ENCODE data around the gene CLCN3. TPM values are rescaled to one million over a fixed set of nuclear protein-coding genes. Genes with fewer than 3 reads are reported as not detected.

Gene CLCN3
- total RNA-seq, 1 experiment from 2014 or later: 29.1 TPM

GRCh38 chr4:169611991-169612870 is 8.1 kb upstream of the CLCN3 start, which contains the start of gene NEK1:
Gene NEK1 (minus strand): TSS chr4:169612583. CDS start chr4:169602630, 9,953 bp downstream.
- POLR2A ChIA-PET: interaction anchor here (1.1 to 1.2 kb wide), 2 partner anchors 48 to 163 kb away, joined by 3 to 5 read pairs; no protein-coding TSS in a partner anchor
- peak; percentile 94 for ATAC-seq
- no peaks in the 10 kb centered on the region for H3K27me3 Mint-ChIP-seq (ENCODE audit: low read depth)
- no peaks in the 10 kb centered on the region for H3K9me3 Mint-ChIP-seq
- H3K4me1 Mint-ChIP-seq: peaks cover 18% of the 10 kb centered on the region
- TF ChIP-seq FOXP4 (CRISPR knock-in tag; IDR thresholded peaks at IDR 0.05): peak; percentile 63; the same call in 1 of the 2 replicates
- no peak for TF ChIP-seq USF1 (CRISPR knock-in tag; IDR thresholded peaks at IDR 0.05)
- TF ChIP-seq ATF6 (CRISPR knock-in tag; IDR thresholded peaks at IDR 0.05): no peak
- TF ChIP-seq FOXP1 (CRISPR knock-in tag; IDR thresholded peaks at IDR 0.05; ENCODE audit: borderline replicate concordance): peak; percentile 78; the same call in 1 of the 2 replicates
- TF ChIP-seq ZNF317 (CRISPR knock-in tag; IDR thresholded peaks at IDR 0.05; ENCODE audit: borderline replicate concordance, low read depth): no peak
- peak; percentile 75 for TF ChIP-seq MAX (CRISPR knock-in tag; IDR thresholded peaks at IDR 0.05)
- peak; percentile 62; the same call in 1 of the 2 replicates for TF ChIP-seq CREB1 (CRISPR knock-in tag; IDR thresholded peaks at IDR 0.05)
- 0 out of 2 replicates have a peak, but pooled peaks have one; percentile 61 for TF ChIP-seq GABPB1 (CRISPR knock-in tag; IDR thresholded peaks at IDR 0.05)
- no peak for TF ChIP-seq AR (CRISPR knock-in tag; IDR thresholded peaks at IDR 0.05)
- no peak for TF ChIP-seq E2F4 (CRISPR knock-in tag; IDR thresholded peaks at IDR 0.05; ENCODE audit: borderline replicate concordance, low read depth)
- TF ChIP-seq TEAD1 (CRISPR knock-in tag; IDR thresholded peaks at IDR 0.05): peak; percentile 71
- TF ChIP-seq ETV6 (CRISPR knock-in tag; IDR thresholded peaks at IDR 0.05): peak; percentile 82
- 0 out of 2 replicates have a peak, but pooled peaks have one; percentile 30 for TF ChIP-seq ESRRA (CRISPR knock-in tag; IDR thresholded peaks at IDR 0.05; ENCODE audit: borderline replicate concordance)
- TF ChIP-seq NR1H2 (CRISPR knock-in tag; IDR thresholded peaks at IDR 0.05): no peak
- peak; percentile 75; the same call in 1 of the 2 replicates for TF ChIP-seq FOXK1 (CRISPR knock-in tag; IDR thresholded peaks at IDR 0.05)
- TF ChIP-seq PREB (CRISPR knock-in tag; IDR thresholded peaks at IDR 0.05; ENCODE audit: borderline replicate concordance): 0 out of 2 replicates have a peak, but pooled peaks have one; percentile 70
- peak; percentile 94 for TF ChIP-seq CREM (CRISPR knock-in tag; IDR thresholded peaks at IDR 0.05)
- peak; percentile 73 for TF ChIP-seq SP1 (CRISPR knock-in tag; conservative IDR thresholded peaks at IDR 0.05)
- peak; percentile 38; the same call in 1 of the 2 replicates for TF ChIP-seq NR2C2 (CRISPR knock-in tag; IDR thresholded peaks at IDR 0.05)
- 0 out of 2 replicates have a peak, but pooled peaks have one; percentile 35 for TF ChIP-seq NFE2L1 (CRISPR knock-in tag; IDR thresholded peaks at IDR 0.05)
- H3K36me3 Mint-ChIP-seq: no peaks in the 10 kb centered on the region
- peak within 1 kb of the TSS; percentile 96 for H3K27ac Mint-ChIP-seq
- CTCF ChIA-PET: interaction anchor here (0.9 to 2.2 kb wide), 17 partner anchors 10 to 690 kb away, joined by 3 to 18 read pairs (median 8); partner anchors contain the start of genes HPF1 and MFAP3L
- H3K4me3 Mint-ChIP-seq: peak within 1 kb of the TSS; percentile 87
- DNase-seq (ENCODE audit: low spot score): peak; percentile 86
